ENCODE measurements around the gene PCSK6. TPM values are rescaled to one million over a fixed set of nuclear protein-coding genes. Genes with fewer than 3 reads are reported as not detected.

PCSK6 gene
- total RNA-seq, 1 donor from 2014 or later, result 3.7 TPM

- no peak for TF ChIP-seq CTCF (conservative IDR thresholded peaks at IDR 0.05; ENCODE audit: low read depth, low read length)
- no peak overlapping the region for H3K4me3 ChIP-seq (ENCODE audit: low read depth, low read length)
- DNase-seq (ENCODE audit: low read depth), result no peak
These were observed 179.9 kb downstream of the PCSK6 start for GRCh38 chr15:101309436-101310160.

- no peak for DNase-seq (ENCODE audit: low read depth)
- no peak overlapping the region for H3K4me3 ChIP-seq (ENCODE audit: low read depth, low read length)
- TF ChIP-seq CTCF (conservative IDR thresholded peaks at IDR 0.05; ENCODE audit: low read depth, low read length), result no peak
These were observed 180.7 kb downstream of the PCSK6 start for GRCh38 chr15:101308604-101309435.

GRCh38 chr15:101307897-101308603 is 181.5 kb downstream of the PCSK6 start:
- TF ChIP-seq CTCF (conservative IDR thresholded peaks at IDR 0.05; ENCODE audit: low read depth, low read length), result no peak
- no peak for DNase-seq (ENCODE audit: low read depth)
- no peak overlapping the region for H3K4me3 ChIP-seq (ENCODE audit: low read depth, low read length)

GRCh38 chr15:101307048-101307896 is 182.2 kb downstream of the PCSK6 start:
- TF ChIP-seq CTCF (conservative IDR thresholded peaks at IDR 0.05; ENCODE audit: low read depth, low read length), result no peak
- no peak for DNase-seq (ENCODE audit: low read depth)
- H3K4me3 ChIP-seq (ENCODE audit: low read depth, low read length), result no peak overlapping the region

GRCh38 chr15:101306341-101307047 is 183.0 kb downstream of the PCSK6 start:
- DNase-seq (ENCODE audit: low read depth), result no peak
- H3K4me3 ChIP-seq (ENCODE audit: low read depth, low read length), result no peak overlapping the region
- no peak for TF ChIP-seq CTCF (conservative IDR thresholded peaks at IDR 0.05; ENCODE audit: low read depth, low read length)

GRCh38 chr15:101305820-101306255 is 183.7 kb downstream of the PCSK6 start:
- no peak for TF ChIP-seq CTCF (conservative IDR thresholded peaks at IDR 0.05; ENCODE audit: low read depth, low read length)
- no peak for DNase-seq (ENCODE audit: low read depth)
- no peak overlapping the region for H3K4me3 ChIP-seq (ENCODE audit: low read depth, low read length)
